KMS-11 (cell line): ENCODE data around the gene FOXC2.

Experiments used
- H2AFZ ChIP-seq: fragments of 200-600 bp; sonication (generic); 2 replicates; pipeline ENCODE4 v1.6.1; 2016; ENCODE audit warnings: antibody characterized with exemption, mixed run types, low read depth
- H3K27ac ChIP-seq: fragments of 200-600 bp; sonication (generic); 2 replicates; pipeline ENCODE4 v1.6.1; 2016; ENCODE audit warnings: mild to moderate bottlenecking, mixed run types
- H3K27me3 ChIP-seq: fragments of 200-600 bp; sonication (generic); 2 replicates; pipeline ENCODE4 v1.6.1; 2017; ENCODE audit warnings: mild to moderate bottlenecking, low read depth, mixed run types, moderate library complexity; ENCODE audit not compliant: insufficient read depth
- H3K36me3 ChIP-seq: fragments of 200-600 bp; sonication (generic); 2 replicates; pipeline ENCODE4 v1.6.1; 2017; ENCODE audit warnings: mild to moderate bottlenecking, mixed run types; ENCODE audit not compliant: insufficient read depth
- H3K4me1 ChIP-seq: fragments of 200-600 bp; sonication (generic); 2 replicates; pipeline ENCODE4 v1.6.1; 2016; ENCODE audit warnings: mild to moderate bottlenecking, low read depth, mixed run types; ENCODE audit not compliant: poor library complexity, severe bottlenecking
- H3K4me2 ChIP-seq: fragments of 200-600 bp; sonication (generic); 2 replicates; pipeline ENCODE4 v1.7.0; 2016; ENCODE audit warnings: mild to moderate bottlenecking, mixed run types
- H3K4me3 ChIP-seq: fragments of 200-600 bp; sonication (generic); IDR thresholded peaks from 2 replicates; pipeline ENCODE4 v1.6.1; 2017; ENCODE audit warnings: low read depth, low read length, mixed read lengths; ENCODE audit not compliant: insufficient read depth
- H3K79me2 ChIP-seq: fragments of 200-600 bp; sonication (generic); 2 replicates; pipeline ENCODE4 v1.6.1; 2016; ENCODE audit warnings: low read depth, mixed run types; ENCODE audit not compliant: insufficient read depth
- H3K9ac ChIP-seq: fragments of 200-600 bp; sonication (generic); 2 replicates; pipeline ENCODE4 v1.6.1; 2016; ENCODE audit warnings: mild to moderate bottlenecking, mixed run types
- H4K20me1 ChIP-seq: fragments of 200-600 bp; sonication (generic); 2 replicates; pipeline ENCODE4 v1.6.1; 2016; ENCODE audit warnings: mild to moderate bottlenecking, mixed run types; ENCODE audit not compliant: insufficient read depth
- CTCF ChIP-seq: fragments of 200-600 bp; sonication (generic); conservative IDR thresholded peaks from 2 replicates; pipeline ENCODE4 v1.6.1; 2017; ENCODE audit warnings: low read depth, mild to moderate bottlenecking, antibody characterized with exemption, low read length, moderate library complexity, mixed read lengths

The FOXC2 gene

DNA sequence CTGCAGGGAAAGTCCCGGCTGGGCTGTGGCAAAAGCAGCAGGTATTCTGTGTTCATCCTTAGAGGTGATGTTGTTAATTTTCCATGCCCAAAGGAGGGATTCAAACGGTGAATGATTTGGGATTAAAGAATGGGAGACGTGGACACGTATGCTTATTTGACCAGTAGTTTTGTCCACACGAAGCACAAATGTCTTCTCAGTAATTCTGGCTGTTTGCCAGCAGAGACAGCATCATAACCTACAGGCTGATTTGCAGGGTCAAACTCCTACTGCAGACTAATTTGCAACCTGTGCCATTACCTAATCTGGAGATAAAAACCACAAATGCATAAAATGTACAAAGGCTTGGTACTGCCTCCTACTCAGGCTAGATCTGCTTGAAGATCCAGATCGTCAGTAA, 25.7 kb upstream of the FOXC2 start:
- Histone ChIP-seq H3K4me3 (no peak overlapping the region), H3K4me1 (no peaks in the 10 kb centered on the region), H3K9ac (no peak overlapping the region), H3K4me2 (no peak overlapping the region), H3K36me3 (no peaks in the 10 kb centered on the region; the same call in 1 of the 2 replicates), H3K27ac (no peak overlapping the region), H3K79me2 (no peaks in the 10 kb centered on the region), H2AFZ (no peak overlapping the region), H3K27me3 (no peaks in the 10 kb centered on the region), H4K20me1 (no peaks in the 10 kb centered on the region)
- TF ChIP-seq CTCF, result no peak

DNA sequence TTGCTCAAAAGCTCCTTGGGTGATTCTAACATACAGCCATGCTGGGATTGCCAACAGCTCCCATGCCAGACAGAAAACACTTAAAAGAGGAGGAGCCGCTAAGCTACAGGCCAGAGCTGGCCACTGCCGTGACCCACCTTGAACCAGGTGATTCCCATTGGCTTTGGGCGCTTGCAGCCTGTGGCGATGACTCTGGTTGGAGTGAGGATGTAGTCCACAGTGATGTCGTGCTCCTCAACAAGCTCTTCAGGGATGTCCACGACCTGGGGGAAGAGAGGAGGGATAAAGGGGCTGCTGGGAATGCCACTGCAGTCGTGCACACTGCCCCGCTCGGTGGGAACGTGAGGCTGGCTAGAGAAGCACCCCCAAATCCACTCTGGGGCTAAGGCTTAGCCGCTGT, 25.1 kb upstream of the FOXC2 start:
- Histone ChIP-seq H3K36me3 (no peaks in the 10 kb centered on the region; the same call in 1 of the 2 replicates), H3K27ac (no peak overlapping the region), H3K9ac (no peak overlapping the region), H3K79me2 (no peaks in the 10 kb centered on the region), H3K4me3 (no peak overlapping the region), H3K4me2 (no peak overlapping the region), H3K4me1 (no peaks in the 10 kb centered on the region), H4K20me1 (no peaks in the 10 kb centered on the region), H3K27me3 (no peaks in the 10 kb centered on the region), H2AFZ (no peak overlapping the region)
- no peak for TF ChIP-seq CTCF

- H3K27ac ChIP-seq, result no peak overlapping the region
- H3K9ac ChIP-seq, result no peak overlapping the region
- no peaks in the 10 kb centered on the region for H3K4me1 ChIP-seq
- H4K20me1 ChIP-seq, result no peaks in the 10 kb centered on the region
- TF ChIP-seq CTCF, result no peak
- no peaks in the 10 kb centered on the region for H3K79me2 ChIP-seq
- no peak overlapping the region for H3K4me3 ChIP-seq
- H2AFZ ChIP-seq, result no peak overlapping the region
- H3K36me3 ChIP-seq, result no peaks in the 10 kb centered on the region; the same call in 1 of the 2 replicates
- H3K4me2 ChIP-seq, result no peak overlapping the region
- H3K27me3 ChIP-seq, result no peaks in the 10 kb centered on the region
Measured at GRCh38 chr16:86542756-86543750, 23.6 kb upstream of the FOXC2 start.

- H3K79me2 ChIP-seq, result no peaks in the 10 kb centered on the region
- H3K36me3 ChIP-seq, result no peaks in the 10 kb centered on the region; the same call in 1 of the 2 replicates
- H3K4me3 ChIP-seq, result no peak overlapping the region
- H3K4me2 ChIP-seq, result no peak overlapping the region
- H2AFZ ChIP-seq, result no peak overlapping the region
- no peaks in the 10 kb centered on the region for H4K20me1 ChIP-seq
- H3K27me3 ChIP-seq, result no peaks in the 10 kb centered on the region
- H3K9ac ChIP-seq, result no peak overlapping the region
- no peak overlapping the region for H3K27ac ChIP-seq
- no peak for TF ChIP-seq CTCF
- no peaks in the 10 kb centered on the region for H3K4me1 ChIP-seq
Measured at GRCh38 chr16:86545481-86545880, 21.1 kb upstream of the FOXC2 start.
